ENCODE results near the gene FUNDC2.
"Not testable (repeated sequence)": the region's sequence is repeated elsewhere in the genome, so short reads cannot be mapped to it uniquely, and the experiment has no call there.

The FUNDC2 gene

GRCh38 chrX:155006913-155007671, 19.6 kb upstream of the FUNDC2 start:
- not testable (repeated sequence) for H3K4me3 Mint-ChIP-seq; H3K9me3 Mint-ChIP-seq; ATAC-seq; H3K27ac Mint-ChIP-seq; DNase-seq (ENCODE audit: low spot score in 2 of 2); H3K36me3 Mint-ChIP-seq; H3K4me1 Mint-ChIP-seq

- DNase-seq (ENCODE audit: low spot score in 2 of 2); ATAC-seq; H3K4me1 Mint-ChIP-seq; H3K4me3 Mint-ChIP-seq; H3K9me3 Mint-ChIP-seq; H3K27ac Mint-ChIP-seq; H3K36me3 Mint-ChIP-seq: not testable (repeated sequence)
Observed at GRCh38 chrX:155008578-155008977, 18.1 kb upstream of the FUNDC2 start.

GRCh38 chrX:155009994-155010472, 16.6 kb upstream of the FUNDC2 start:
- DNase-seq (ENCODE audit: low spot score in 2 of 2) (no peak), ATAC-seq (no peak)
- H3K4me3 Mint-ChIP-seq: no peak overlapping the region
- H3K9me3 Mint-ChIP-seq: no peaks in the 10 kb centered on the region
- no peak overlapping the region for H3K27ac Mint-ChIP-seq
- H3K36me3 Mint-ChIP-seq: no peaks in the 10 kb centered on the region
- H3K4me1 Mint-ChIP-seq: no peaks in the 10 kb centered on the region

GRCh38 chrX:155020591-155020990, 6.1 kb upstream of the FUNDC2 start:
- no peak for ATAC-seq
- Mint-ChIP-seq H3K4me1 (no peaks in the 10 kb centered on the region), H3K4me3 (no peak overlapping the region), H3K9me3 (no peaks in the 10 kb centered on the region), H3K36me3 (no peaks in the 10 kb centered on the region), H3K27ac (no peak overlapping the region)
- no peak for DNase-seq (ENCODE audit: low spot score in 2 of 2)

- no peak for ATAC-seq
- Mint-ChIP-seq H3K36me3 (peaks cover 14% of the 10 kb centered on the region), H3K4me1 (no peaks in the 10 kb centered on the region), H3K4me3 (no peak within 1 kb of the TSS), H3K9me3 (no peaks in the 10 kb centered on the region), H3K27ac (no peak within 1 kb of the TSS)
- DNase-seq (ENCODE audit: low spot score in 2 of 2): no peak
Observed at GRCh38 chrX:155022585-155022984, 4.1 kb upstream of the FUNDC2 start, which contains the start of gene F8. TSS of gene F8 (minus strand) at chrX:155022723. CDS start at chrX:155022552, 171 bp downstream.

GRCh38 chrX:155023907-155024833, 2.5 kb upstream of the FUNDC2 start:
- DNase-seq (ENCODE audit: low spot score in 2 of 2) (no peak), ATAC-seq (no peak)
- H3K9me3 Mint-ChIP-seq: no peaks in the 10 kb centered on the region
- H3K4me3 Mint-ChIP-seq: no peak overlapping the region
- peaks cover 22% of the 10 kb centered on the region for H3K36me3 Mint-ChIP-seq
- H3K27ac Mint-ChIP-seq: no peak overlapping the region
- peaks cover 8% of the 10 kb centered on the region for H3K4me1 Mint-ChIP-seq

GRCh38 chrX:155026420-155026726, 271 bp upstream of the FUNDC2 start:
- Mint-ChIP-seq H3K36me3 (peaks cover 24% of the 10 kb centered on the region), H3K27ac (peak overlapping the region; percentile 92), H3K4me1 (peaks cover 15% of the 10 kb centered on the region), H3K4me3 (peak overlapping the region; percentile 73), H3K9me3 (no peaks in the 10 kb centered on the region)
- DNase-seq (ENCODE audit: low spot score in 2 of 2) (no peak), ATAC-seq (no peak)

- no peak for DNase-seq (ENCODE audit: low spot score in 2 of 2)
- H3K4me3 Mint-ChIP-seq: peak overlapping the region; percentile 73
- ATAC-seq: peak; percentile 49
- peaks cover 24% of the 10 kb centered on the region for H3K36me3 Mint-ChIP-seq
- no peaks in the 10 kb centered on the region for H3K9me3 Mint-ChIP-seq
- H3K27ac Mint-ChIP-seq: peak overlapping the region; percentile 92
- peaks cover 15% of the 10 kb centered on the region for H3K4me1 Mint-ChIP-seq
Observed at GRCh38 chrX:155027509-155028066, 944 bp downstream of the FUNDC2 start.

- peak overlapping the region; percentile 73 for H3K4me3 Mint-ChIP-seq
- no peak for DNase-seq (ENCODE audit: low spot score in 2 of 2)
- peaks cover 15% of the 10 kb centered on the region for H3K4me1 Mint-ChIP-seq
- H3K27ac Mint-ChIP-seq: peak overlapping the region; percentile 92
- ATAC-seq: no peak
- H3K9me3 Mint-ChIP-seq: no peaks in the 10 kb centered on the region
- peaks cover 24% of the 10 kb centered on the region for H3K36me3 Mint-ChIP-seq
Observed at GRCh38 chrX:155028129-155028528, 1.5 kb downstream of the FUNDC2 start.

- Mint-ChIP-seq H3K27ac (no peak overlapping the region), H3K4me3 (peak overlapping the region; percentile 73), H3K4me1 (peaks cover 15% of the 10 kb centered on the region), H3K36me3 (peaks cover 24% of the 10 kb centered on the region), H3K9me3 (no peaks in the 10 kb centered on the region)
- no peak for ATAC-seq
- DNase-seq (ENCODE audit: low spot score in 2 of 2): no peak
Observed at GRCh38 chrX:155028877-155029291, 2.2 kb downstream of the FUNDC2 start.

GRCh38 chrX:155031657-155032056, 5.0 kb downstream of the FUNDC2 start:
- DNase-seq (ENCODE audit: low spot score in 2 of 2) (no peak), ATAC-seq (no peak)
- peaks cover 15% of the 10 kb centered on the region for H3K4me1 Mint-ChIP-seq
- peaks cover 46% of the 10 kb centered on the region for H3K36me3 Mint-ChIP-seq
- no peak overlapping the region for H3K4me3 Mint-ChIP-seq
- no peak overlapping the region for H3K27ac Mint-ChIP-seq
- H3K9me3 Mint-ChIP-seq: no peaks in the 10 kb centered on the region

- H3K27ac Mint-ChIP-seq: no peak overlapping the region
- ATAC-seq: no peak
- peaks cover 43% of the 10 kb centered on the region for H3K36me3 Mint-ChIP-seq
Observed at GRCh38 chrX:155035688-155036087, 9.0 kb downstream of the FUNDC2 start.

GRCh38 chrX:155046129-155046810, 19.6 kb downstream of the FUNDC2 start:
- H3K4me3 Mint-ChIP-seq: no peak overlapping the region
- no peak overlapping the region for H3K27ac Mint-ChIP-seq
- H3K36me3 Mint-ChIP-seq: peaks cover 43% of the 10 kb centered on the region
- ATAC-seq (no peak), DNase-seq (ENCODE audit: low spot score in 2 of 2) (no peak)
- H3K9me3 Mint-ChIP-seq: no peaks in the 10 kb centered on the region
- H3K4me1 Mint-ChIP-seq: peaks cover 8% of the 10 kb centered on the region

More at GRCh38 chrX:155035688-155036087, 9.0 kb downstream of the FUNDC2 start:
- H3K4me1 Mint-ChIP-seq: peaks cover 21% of the 10 kb centered on the region
- H3K9me3 Mint-ChIP-seq: no peaks in the 10 kb centered on the region
- no peak overlapping the region for H3K4me3 Mint-ChIP-seq
- DNase-seq (ENCODE audit: low spot score in 2 of 2): no peak

GRCh38 chrX:155046811-155047528, 20.3 kb downstream of the FUNDC2 start:
- Mint-ChIP-seq H3K9me3 (no peaks in the 10 kb centered on the region), H3K4me3 (no peak overlapping the region), H3K4me1 (peaks cover 8% of the 10 kb centered on the region), H3K36me3 (peaks cover 49% of the 10 kb centered on the region), H3K27ac (no peak overlapping the region)
- no peak for ATAC-seq
- DNase-seq (ENCODE audit: low spot score in 2 of 2): no peak
